Esophagus (tissue), 2 donors: ENCODE data around the gene KIF13A. TPM values are rescaled to one million over a fixed set of nuclear protein-coding genes. Genes with fewer than 3 reads are reported as not detected.
"Not testable (repeated sequence)": the region's sequence is repeated elsewhere in the genome, so short reads cannot be mapped to it uniquely, and the experiment has no call there.

Experiments used
- H3K27ac ChIP-seq, 2 donors: one replicate each; pipeline ENCODE4 v1.5.1; 2013; ENCODE audit warnings: low read depth in 2 of 2, mild to moderate bottlenecking in 2 of 2, inconsistent platforms in 1 of 2, low read length in 1 of 2, moderate library complexity in 1 of 2
- H3K27me3 ChIP-seq, 2 donors: one replicate each; pipeline ENCODE4 v1.6.1; 2013; ENCODE audit warnings: low read length in 2 of 2, control low read depth in 1 of 2, mild to moderate bottlenecking in 1 of 2; ENCODE audit not compliant: insufficient read depth in 2 of 2, control insufficient read depth in 1 of 2
- H3K36me3 ChIP-seq, 2 donors: one replicate each; pipeline ENCODE4 v1.6.1; 2013; ENCODE audit warnings: low read length in 1 of 2; ENCODE audit not compliant: control insufficient read depth in 2 of 2, insufficient read depth in 2 of 2
- H3K4me1 ChIP-seq, 2 donors: one replicate each; pipeline ENCODE4 v1.6.1; 2013; ENCODE audit warnings: low read length in 1 of 2; ENCODE audit not compliant: control insufficient read depth in 2 of 2, insufficient read depth in 2 of 2
- H3K4me3 ChIP-seq, 2 donors: one replicate each; pipeline ENCODE4 v1.5.1; 2013; ENCODE audit warnings: low read length in 2 of 2, mild to moderate bottlenecking in 2 of 2, low read depth in 1 of 2, moderate library complexity in 1 of 2
- H3K9me3 ChIP-seq, 2 donors: one replicate each; pipeline ENCODE4 v1.6.1; 2013; ENCODE audit warnings: mild to moderate bottlenecking in 2 of 2, low read depth in 1 of 2, low read length in 1 of 2, moderate library complexity in 1 of 2; ENCODE audit not compliant: control insufficient read depth in 2 of 2, insufficient read depth in 1 of 2
- WGBS, 2 donors: extraction: QIAGEN DNeasy Blood & Tissue Kit; methylation state at CpG; one replicate each; pipeline ENCODE4 v1.1.7; 2013; 5-methylcytosine and 5-hydroxymethylcytosine counted together
- polyA plus RNA-seq, 2 donors: library from polyadenylated mRNA; stranded (reverse); fragments of 200-250 nt; gene quantifications; one replicate each; pipeline ENCODE4 v1.2.3, GENCODE V29; 2013
- donor health status: healthy with polysubstance abuse.
- donor health status: Bipolar disorder and iron deficiency.

KIF13A gene
- polyA plus RNA-seq, 2 donors: 7.7 to 11.5 TPM

DNA sequence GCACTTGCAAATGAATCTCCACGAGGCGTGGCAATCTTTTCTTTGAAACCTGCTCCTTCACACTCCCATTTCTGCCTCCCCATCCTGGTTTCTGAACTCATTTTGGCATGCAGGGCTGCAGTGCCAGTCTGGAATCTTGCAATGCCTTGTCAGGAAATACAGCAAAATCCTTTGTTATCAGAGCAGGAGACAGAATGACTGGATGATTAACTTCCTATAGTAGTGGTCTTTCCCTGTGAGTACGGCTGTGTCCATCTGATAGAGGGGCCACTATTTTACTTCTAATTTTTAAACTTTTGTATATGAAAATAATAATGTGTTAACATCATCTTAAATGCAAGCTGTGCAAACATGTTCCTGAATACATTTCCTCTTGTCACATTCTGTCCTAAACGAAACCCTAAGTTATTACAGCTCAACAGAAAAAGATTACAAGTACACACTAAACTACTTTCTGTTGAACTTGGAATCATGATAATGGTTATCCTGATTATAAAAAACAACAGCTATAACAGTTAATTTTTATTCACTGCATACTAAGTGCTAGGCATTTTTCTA is 140.2 kb downstream of the KIF13A start:
- H3K9me3 ChIP-seq: no peaks in the 10 kb centered on the region
- 80 to 93% methylated on average over 4 of the region's 4 CpGs for WGBS, 2 donors
- no peak overlapping the region for H3K4me3 ChIP-seq
- H3K27me3 ChIP-seq: no peaks in the 10 kb centered on the region
- peaks cover 0 to 5% of the 10 kb centered on the region in 2 donors for H3K36me3 ChIP-seq
- no peak overlapping the region for H3K27ac ChIP-seq
- H3K4me1 ChIP-seq: no peaks in the 10 kb centered on the region

DNA sequence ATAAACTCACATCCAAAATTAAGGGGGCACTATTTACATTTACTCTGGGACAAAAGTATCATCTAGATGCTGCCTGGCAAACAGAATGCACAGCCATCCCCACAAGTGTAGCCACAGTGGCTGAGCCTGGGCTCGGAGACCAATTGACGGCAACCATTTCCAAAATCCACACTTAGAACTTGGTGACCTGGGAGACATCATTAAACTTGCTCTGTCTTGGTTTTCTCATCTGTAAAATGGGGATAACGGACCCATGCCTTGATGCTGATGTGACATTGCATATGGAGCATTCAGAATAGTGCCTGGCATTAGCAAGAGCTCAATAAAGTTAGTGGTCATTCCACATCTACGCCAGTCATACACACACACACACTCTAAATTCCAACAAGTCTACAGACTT is 140.7 kb downstream of the KIF13A start:
- no peaks in the 10 kb centered on the region for H3K9me3 ChIP-seq
- WGBS, 2 donors: 96 to 97% methylated on average over 4 of the region's 4 CpGs
- peaks cover 0 to 5% of the 10 kb centered on the region in 2 donors for H3K36me3 ChIP-seq
- no peaks in the 10 kb centered on the region for H3K4me1 ChIP-seq
- no peaks in the 10 kb centered on the region for H3K27me3 ChIP-seq
- no peak overlapping the region for H3K27ac ChIP-seq
- H3K4me3 ChIP-seq: no peak overlapping the region

DNA sequence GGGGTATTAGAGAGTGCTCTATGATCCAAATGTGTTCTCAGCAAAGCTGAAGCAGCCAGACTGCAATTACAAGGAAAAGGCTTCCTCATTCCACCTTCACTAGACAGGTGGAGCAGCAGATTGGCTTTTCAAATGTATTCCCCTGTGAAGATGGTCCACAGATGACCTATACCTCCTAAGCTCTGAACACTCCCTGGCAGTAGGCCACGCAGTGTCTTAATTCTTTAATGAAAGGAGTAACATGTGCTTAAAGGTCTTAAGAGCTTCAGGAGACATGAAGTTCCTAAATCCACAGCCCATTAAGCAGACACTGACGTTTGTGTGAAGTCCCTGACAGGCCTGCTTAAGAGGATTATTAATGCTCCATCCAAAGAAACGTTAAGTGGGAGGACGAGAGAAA is 141.8 kb downstream of the KIF13A start:
- H3K27ac ChIP-seq: no peak overlapping the region
- WGBS, 2 donors: 45 to 51% methylated on average over 4 of the region's 4 CpGs
- no peaks in the 10 kb centered on the region for H3K4me1 ChIP-seq
- H3K9me3 ChIP-seq: no peaks in the 10 kb centered on the region
- H3K36me3 ChIP-seq: peaks cover 0 to 5% of the 10 kb centered on the region in 2 donors
- no peaks in the 10 kb centered on the region for H3K27me3 ChIP-seq
- H3K4me3 ChIP-seq: no peak overlapping the region

DNA sequence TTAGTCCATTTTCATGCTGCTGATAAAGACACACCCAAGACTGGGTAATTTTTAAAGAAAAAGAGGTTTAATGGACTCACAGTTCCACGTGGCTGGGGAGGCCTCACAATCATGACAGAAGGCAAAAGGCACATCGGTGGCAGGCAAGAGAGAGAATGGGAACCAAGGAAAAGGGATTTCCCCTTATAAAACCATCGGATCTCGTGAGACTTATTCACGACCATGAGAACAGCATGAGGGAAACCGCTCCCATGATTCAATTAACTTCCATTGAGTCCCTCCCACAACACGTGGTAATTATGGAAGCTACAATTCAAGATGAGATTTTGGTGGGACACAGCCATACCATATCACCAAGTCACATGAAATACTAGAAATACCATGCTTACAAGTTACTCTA is 142.5 kb downstream of the KIF13A start:
- not testable (repeated sequence) for H3K4me1 ChIP-seq, H3K4me3 ChIP-seq, H3K9me3 ChIP-seq, H3K27ac ChIP-seq, H3K36me3 ChIP-seq, H3K27me3 ChIP-seq
- 87 to 90% methylated on average over 7 of the region's 7 CpGs for WGBS, 2 donors

DNA sequence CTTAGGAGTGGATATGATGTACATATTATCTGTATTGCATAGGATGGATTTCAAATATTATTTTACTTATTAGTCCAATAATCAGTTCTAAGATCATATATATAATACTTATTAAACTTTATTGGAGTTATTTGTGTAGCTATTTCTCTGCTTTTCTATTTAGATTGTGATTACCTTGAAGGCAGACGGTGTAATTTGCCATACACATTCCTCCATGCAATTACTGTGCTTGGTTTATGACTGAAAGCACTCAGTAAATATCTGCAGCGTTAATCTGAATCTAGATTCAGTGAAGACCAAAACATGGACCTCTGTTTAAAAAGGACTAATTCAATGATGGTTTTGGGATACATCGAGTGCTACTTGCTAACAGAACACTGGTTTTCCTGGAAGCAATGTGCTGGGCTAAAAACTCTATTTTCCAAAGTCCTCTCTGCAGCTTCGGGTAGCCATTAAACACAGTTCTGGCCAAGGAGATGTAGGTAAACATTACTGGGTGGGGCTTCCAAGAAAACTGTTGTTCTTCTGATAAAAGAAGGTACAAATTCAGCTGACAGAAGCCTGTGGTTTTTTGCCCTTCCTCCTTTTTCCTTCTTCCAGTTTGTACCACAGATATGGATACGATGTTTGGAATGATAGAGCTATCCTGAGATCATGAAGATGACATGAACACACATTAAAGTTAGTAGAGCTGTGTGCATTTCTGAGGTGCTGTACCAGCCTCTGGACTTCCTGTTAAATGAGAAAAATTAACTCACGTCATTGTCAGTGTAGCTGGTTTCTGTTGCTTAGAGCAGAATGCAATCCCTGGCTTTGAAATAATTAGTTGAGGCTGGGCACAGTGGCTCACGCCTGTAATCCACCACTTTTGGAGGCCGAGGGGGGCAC is 144.3 kb downstream of the KIF13A start:
- Histone ChIP-seq H3K27ac (no peak overlapping the region), H3K9me3 (no peaks in the 10 kb centered on the region), H3K4me1 (no peaks in the 10 kb centered on the region), H3K4me3 (no peak overlapping the region), H3K36me3 (peaks cover 0 to 3% of the 10 kb centered on the region in 2 donors), H3K27me3 (no peaks in the 10 kb centered on the region)
- WGBS, 2 donors: 71 to 80% methylated on average over 8 of the region's 8 CpGs

DNA sequence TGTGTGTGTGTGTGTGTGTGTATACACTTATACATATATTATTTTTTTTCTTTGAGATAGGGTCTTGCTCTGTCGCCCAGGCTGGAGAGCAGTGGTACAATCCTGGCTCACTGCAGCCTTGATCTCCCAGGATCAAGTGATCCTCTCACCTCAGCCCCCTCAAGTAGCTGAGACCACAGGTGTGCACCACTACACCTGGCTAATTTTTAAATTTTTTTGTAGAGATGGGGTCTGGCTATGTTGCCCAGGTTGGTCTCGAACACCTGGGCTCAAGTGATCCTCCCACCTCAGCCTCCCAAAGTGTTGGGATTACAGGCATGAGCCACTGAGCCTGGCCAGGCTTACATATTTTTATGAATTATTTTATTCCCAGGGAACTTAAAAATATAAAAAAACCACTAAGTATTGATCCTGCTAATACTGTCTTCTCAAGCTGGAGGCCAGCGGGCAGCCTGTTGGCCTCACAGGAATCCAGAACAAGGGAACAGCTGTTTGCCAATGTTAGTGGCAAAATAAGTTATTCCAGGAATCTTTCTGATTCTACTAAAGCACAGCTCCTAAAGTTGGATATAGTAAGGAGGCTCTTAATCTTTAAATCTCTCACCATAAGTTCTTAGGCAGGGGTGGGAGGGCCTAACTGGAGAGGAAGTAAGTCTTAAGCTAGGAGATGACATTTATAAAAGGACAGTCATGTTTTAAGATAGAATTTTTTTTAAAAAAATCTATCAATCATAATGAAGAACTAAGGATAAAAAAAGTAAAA is 145.2 kb downstream of the KIF13A start:
- Histone ChIP-seq H3K9me3 (no peaks in the 10 kb centered on the region), H3K27me3 (no peaks in the 10 kb centered on the region), H3K27ac (no peak overlapping the region), H3K4me1 (no peaks in the 10 kb centered on the region), H3K36me3 (peaks cover 0 to 3% of the 10 kb centered on the region in 2 donors), H3K4me3 (no peak overlapping the region)
- 94 to 96% methylated on average over 3 of the region's 3 CpGs for WGBS, 2 donors

DNA sequence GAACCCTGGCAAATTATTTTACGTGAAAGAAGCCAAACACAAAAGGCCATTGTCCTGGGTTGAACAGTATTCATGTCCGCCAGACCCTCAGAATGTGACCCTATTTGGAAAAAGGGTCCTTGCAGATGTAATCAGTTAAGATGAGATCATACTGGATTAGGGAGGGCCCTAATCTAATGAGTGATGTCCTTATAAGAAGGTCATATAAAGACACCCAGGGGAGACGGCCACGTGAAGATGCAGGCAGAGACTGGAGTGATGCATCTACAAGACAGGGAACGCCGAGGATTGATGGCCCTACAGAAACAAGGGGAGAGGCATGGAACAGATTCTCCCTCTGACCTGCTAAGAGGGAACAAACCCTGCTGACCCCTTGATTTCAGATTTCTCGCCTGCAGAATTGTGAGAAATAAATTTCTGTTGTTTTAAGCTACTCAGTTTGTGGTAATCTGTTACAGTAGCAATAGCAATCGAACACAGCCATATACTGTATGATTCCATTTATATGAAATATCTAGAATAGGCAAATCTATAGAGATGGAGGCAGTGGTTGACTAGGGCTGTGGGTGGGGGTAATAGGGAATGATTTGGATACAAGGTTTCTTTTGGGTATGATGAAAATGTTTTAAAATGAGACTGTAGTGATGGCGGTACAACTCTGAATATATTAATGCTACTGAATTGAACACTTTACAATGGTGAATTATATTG is 147.8 kb downstream of the KIF13A start:
- H3K4me1 ChIP-seq: no peaks in the 10 kb centered on the region
- H3K9me3 ChIP-seq: no peaks in the 10 kb centered on the region
- no peaks in the 10 kb centered on the region for H3K27me3 ChIP-seq
- no peak overlapping the region for H3K27ac ChIP-seq
- WGBS, 2 donors: 92 to 93% methylated on average over 9 of the region's 9 CpGs
- no peak overlapping the region for H3K4me3 ChIP-seq
- peaks cover 0 to 7% of the 10 kb centered on the region in 2 donors for H3K36me3 ChIP-seq

DNA sequence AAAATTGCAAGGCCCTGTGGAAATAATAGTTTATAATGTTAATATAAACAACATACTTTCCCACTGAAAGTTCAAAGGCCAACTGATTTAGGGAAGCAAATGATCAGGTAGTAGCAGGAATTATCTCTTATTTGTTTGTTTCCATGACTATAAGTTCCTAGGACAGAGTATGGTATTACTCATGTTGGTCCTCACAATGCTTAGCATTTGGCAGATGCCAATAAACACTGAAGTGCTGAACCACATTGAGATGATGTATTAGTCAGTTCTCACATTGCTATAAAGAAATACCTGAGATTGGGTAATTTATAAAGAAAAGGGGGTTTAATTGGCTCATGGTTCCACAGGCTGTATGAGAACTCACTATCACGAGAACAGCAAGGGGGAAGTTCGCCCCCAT is 151.1 kb downstream of the KIF13A start:
- no peaks in the 10 kb centered on the region for H3K9me3 ChIP-seq
- no peaks in the 10 kb centered on the region for H3K27me3 ChIP-seq
- 92 to 95% methylated on average over 2 of the region's 2 CpGs for WGBS, 2 donors
- H3K27ac ChIP-seq: no peak overlapping the region
- H3K36me3 ChIP-seq: peaks cover 0 to 7% of the 10 kb centered on the region in 2 donors
- no peaks in the 10 kb centered on the region for H3K4me1 ChIP-seq
- H3K4me3 ChIP-seq: no peak overlapping the region

DNA sequence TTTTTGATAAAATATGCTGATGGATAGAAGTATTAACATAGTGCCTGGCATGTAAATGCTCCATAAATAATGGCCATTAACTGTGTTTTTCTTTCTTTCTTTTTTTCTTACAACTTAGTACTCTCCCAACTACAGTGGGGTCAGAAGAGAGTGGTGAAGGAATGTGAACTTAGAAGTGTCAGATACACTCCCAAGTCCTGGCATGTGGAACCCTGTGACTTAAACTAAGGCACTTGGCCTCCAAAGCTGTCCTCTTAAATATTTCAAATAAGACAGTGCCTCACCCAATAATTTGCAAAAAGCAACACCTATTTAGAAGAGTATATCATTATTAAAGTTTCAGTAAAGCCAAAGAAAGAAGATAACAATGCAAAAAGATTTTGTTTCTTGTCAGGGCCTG is 151.7 kb downstream of the KIF13A start:
- no peak overlapping the region for H3K4me3 ChIP-seq
- H3K27me3 ChIP-seq: no peaks in the 10 kb centered on the region
- H3K4me1 ChIP-seq: no peaks in the 10 kb centered on the region
- peaks cover 0 to 7% of the 10 kb centered on the region in 2 donors for H3K36me3 ChIP-seq
- H3K27ac ChIP-seq: no peak overlapping the region
- H3K9me3 ChIP-seq: no peaks in the 10 kb centered on the region
